Measurements from ENCODE around the gene CHMP2A. TPM values are rescaled to one million over a fixed set of nuclear protein-coding genes. Genes with fewer than 3 reads are reported as not detected.

Gene CHMP2A
- total RNA-seq, 1 experiment from 2014 or later = 109 TPM

GRCh38 chr19:58557221-58558065 lies 2.5 kb upstream of the CHMP2A start:
- ChIA-PET POLR2A (interaction anchor here (0.9 to 2.8 kb wide), 2 partner anchors 14 to 38 kb away, joined by 3 to 12 read pairs; partner anchors contain the start of genes TRIM28 and ZBTB45), CTCF (interaction anchor here (0.7 to 2.4 kb wide), 3 partner anchors 24 to 43 kb away, joined by 3 to 19 read pairs (median 3); partner anchors contain the start of gene ZBTB45)
- DNase-seq (ENCODE audit: low spot score) (no peak), ATAC-seq (no peak)
- Mint-ChIP-seq H3K27ac (peak overlapping the region; percentile 89), H3K4me3 (peak overlapping the region; percentile 94), H3K4me1 (peaks cover 39% of the 10 kb centered on the region), H3K9me3 (no peaks in the 10 kb centered on the region), H3K36me3 (peaks cover 24% of the 10 kb centered on the region), H3K27me3 (ENCODE audit: low read depth) (peaks cover 32% of the 10 kb centered on the region)
- TF ChIP-seq ZNF317 (CRISPR knock-in tag; IDR thresholded peaks at IDR 0.05; ENCODE audit: borderline replicate concordance, low read depth) (no peak), PREB (CRISPR knock-in tag; IDR thresholded peaks at IDR 0.05; ENCODE audit: borderline replicate concordance) (no peak), FOXK1 (CRISPR knock-in tag; IDR thresholded peaks at IDR 0.05) (no peak), OVOL2 (CRISPR knock-in tag; IDR thresholded peaks at IDR 0.05; ENCODE audit: borderline replicate concordance) (no peak), NR1H2 (CRISPR knock-in tag; IDR thresholded peaks at IDR 0.05) (no peak), NR2C2 (CRISPR knock-in tag; IDR thresholded peaks at IDR 0.05) (no peak), ZNF263 (CRISPR knock-in tag; IDR thresholded peaks at IDR 0.05; ENCODE audit: low read depth) (no peak), TEAD1 (CRISPR knock-in tag; IDR thresholded peaks at IDR 0.05) (no peak), KAT7 (CRISPR knock-in tag; IDR thresholded peaks at IDR 0.05; ENCODE audit: borderline replicate concordance) (no peak), PRRX2 (CRISPR knock-in tag; IDR thresholded peaks at IDR 0.05) (no peak), IRF1 (CRISPR knock-in tag; IDR thresholded peaks at IDR 0.05) (no peak), HMGA2 (CRISPR knock-in tag; IDR thresholded peaks at IDR 0.05) (no peak), EMX1 (CRISPR knock-in tag; IDR thresholded peaks at IDR 0.05) (no peak), ZNF232 (CRISPR knock-in tag; IDR thresholded peaks at IDR 0.05) (no peak), ELF4 (CRISPR knock-in tag; IDR thresholded peaks at IDR 0.05; ENCODE audit: low read depth) (no peak), TEAD4 (CRISPR knock-in tag; IDR thresholded peaks at IDR 0.05) (no peak), CBFB (CRISPR knock-in tag; IDR thresholded peaks at IDR 0.05; ENCODE audit: low read depth) (no peak), NFATC4 (CRISPR knock-in tag; IDR thresholded peaks at IDR 0.05) (no peak), SMAD3 (CRISPR knock-in tag; IDR thresholded peaks at IDR 0.05; ENCODE audit: borderline replicate concordance) (no peak), ERG (CRISPR knock-in tag; IDR thresholded peaks at IDR 0.05) (no peak)

GRCh38 chr19:58556622-58557220 lies 1.8 kb upstream of the CHMP2A start:
- DNase-seq (ENCODE audit: low spot score) = no peak
- Mint-ChIP-seq H3K27me3 (ENCODE audit: low read depth) (peaks cover 24% of the 10 kb centered on the region), H3K4me3 (peak overlapping the region; percentile 94), H3K9me3 (no peaks in the 10 kb centered on the region), H3K4me1 (peaks cover 35% of the 10 kb centered on the region), H3K36me3 (peaks cover 30% of the 10 kb centered on the region), H3K27ac (peak overlapping the region; percentile 89)
- ATAC-seq = no peak
- CTCF ChIA-PET = interaction anchor here (0.7 kb wide), 1 partner anchor 25 kb away, joined by 3 read pairs; no protein-coding TSS in a partner anchor
- POLR2A ChIA-PET = no interaction called here
- TF ChIP-seq JUN (CRISPR knock-in tag; IDR thresholded peaks at IDR 0.05) (no peak), OVOL2 (CRISPR knock-in tag; IDR thresholded peaks at IDR 0.05; ENCODE audit: borderline replicate concordance) (no peak), E2F4 (CRISPR knock-in tag; IDR thresholded peaks at IDR 0.05; ENCODE audit: borderline replicate concordance, low read depth) (no peak), ZNF317 (CRISPR knock-in tag; IDR thresholded peaks at IDR 0.05; ENCODE audit: borderline replicate concordance, low read depth) (no peak), HMGXB4 (CRISPR knock-in tag; IDR thresholded peaks at IDR 0.05) (no peak), PREB (CRISPR knock-in tag; IDR thresholded peaks at IDR 0.05; ENCODE audit: borderline replicate concordance) (no peak), NFATC4 (CRISPR knock-in tag; IDR thresholded peaks at IDR 0.05) (no peak)
- TF ChIP-seq, protein P1, sequence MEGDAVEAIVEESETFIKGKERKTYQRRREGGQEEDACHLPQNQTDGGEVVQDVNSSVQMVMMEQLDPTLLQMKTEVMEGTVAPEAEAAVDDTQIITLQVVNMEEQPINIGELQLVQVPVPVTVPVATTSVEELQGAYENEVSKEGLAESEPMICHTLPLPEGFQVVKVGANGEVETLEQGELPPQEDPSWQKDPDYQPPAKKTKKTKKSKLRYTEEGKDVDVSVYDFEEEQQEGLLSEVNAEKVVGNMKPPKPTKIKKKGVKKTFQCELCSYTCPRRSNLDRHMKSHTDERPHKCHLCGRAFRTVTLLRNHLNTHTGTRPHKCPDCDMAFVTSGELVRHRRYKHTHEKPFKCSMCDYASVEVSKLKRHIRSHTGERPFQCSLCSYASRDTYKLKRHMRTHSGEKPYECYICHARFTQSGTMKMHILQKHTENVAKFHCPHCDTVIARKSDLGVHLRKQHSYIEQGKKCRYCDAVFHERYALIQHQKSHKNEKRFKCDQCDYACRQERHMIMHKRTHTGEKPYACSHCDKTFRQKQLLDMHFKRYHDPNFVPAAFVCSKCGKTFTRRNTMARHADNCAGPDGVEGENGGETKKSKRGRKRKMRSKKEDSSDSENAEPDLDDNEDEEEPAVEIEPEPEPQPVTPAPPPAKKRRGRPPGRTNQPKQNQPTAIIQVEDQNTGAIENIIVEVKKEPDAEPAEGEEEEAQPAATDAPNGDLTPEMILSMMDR (IDR thresholded peaks at IDR 0.05) = no peak
